HCT116 (cell line): Measurements from ENCODE around the gene COQ3. TPM values are rescaled to one million over a fixed set of nuclear protein-coding genes. Genes with fewer than 3 reads are reported as not detected.

Experiments used
- ATAC-seq: fragments of 200-7000 bp; cut with Tn5 transposase; 2 replicates; pipeline ENCODE4 v1.9.1; 2020; ENCODE audit warnings: mild to moderate bottlenecking, moderate library complexity
- BruUV-seq: library from RNA; stranded (reverse); fragments of 400-500 nt; replicated peaks from 2 replicates; lab custom pipeline; 2021; lab: Mats Ljungman, UMichigan
- CTCF ChIA-PET: fragments of 300-600 bp; sonication (Branson Sonifier 250); formaldehyde crosslinking; loops from one replicate; lab custom pipeline; 2021; ENCODE audit warnings: antibody characterized with exemption; lab: Charles Lee
- POLR2A ChIA-PET: fragments of 300-600, 350-600 bp; sonication (Branson Sonifier 250); formaldehyde crosslinking; loops from one replicate; lab custom pipeline; 2021; ENCODE audit warnings: antibody characterized with exemption; lab: Charles Lee
- RAD21 ChIA-PET, 2 experiments: fragments of 300-600 bp; sonication (Branson Sonifier 250); formaldehyde crosslinking; loops; one replicate each; lab custom pipeline; 2023; ENCODE audit warnings: low total read pairs in 2 of 2; ENCODE audit not compliant: uncharacterized antibody in 2 of 2, unreplicated experiment in 2 of 2, low non-redundant PET in 1 of 2; lab: Charles Lee
- DNase-seq: peaks from one replicate; pipeline ENCODE4 v3.0.0-alpha.2; 2010; ENCODE audit warnings: low read depth, low spot score
- H2AFZ ChIP-seq: fragments of 200-600 bp; shearing (Covaris generic), sonication (generic); 2 replicates; pipeline ENCODE4 v1.6.1; 2017; ENCODE audit warnings: low read depth, mixed run types, mixed read lengths, antibody characterized with exemption, low read length; ENCODE audit not compliant: poor library complexity, severe bottlenecking
- H3K27ac ChIP-seq: 2 replicates; pipeline ENCODE4 v1.5.1; 2012; ENCODE audit warnings: low read depth, low read length
- H3K27me3 ChIP-seq: fragments of 200-600 bp; sonication (generic); 2 replicates; pipeline ENCODE4 v1.6.1; 2016; ENCODE audit warnings: mixed run types, low read length, mixed read lengths; ENCODE audit not compliant: insufficient read depth
- H3K36me3 ChIP-seq, 2 experiments: fragments of 200-500 bp in 1 of 2; fragments of 200-600 bp in 1 of 2; sonication (Bioruptor generic) in 1 of 2; sonication (generic) in 1 of 2; 2 replicates each; pipeline versions ENCODE4 v1.5.1 to v1.6.1; 2014 to 2016; ENCODE audit warnings: low read length in 2 of 2, inconsistent platforms in 1 of 2, mixed read lengths in 1 of 2, mixed run types in 1 of 2; ENCODE audit not compliant: insufficient read depth in 2 of 2, control insufficient read depth in 1 of 2
- H3K4me1 ChIP-seq, 2 experiments: fragments of 200-600 bp in 1 of 2; sonication (generic) in 1 of 2; 2 replicates each; pipeline versions ENCODE4 v1.5.1 to v1.6.1; 2012 to 2017; ENCODE audit warnings: low read length in 2 of 2, inconsistent platforms in 1 of 2, mild to moderate bottlenecking in 1 of 2, mixed read lengths in 1 of 2, mixed run types in 1 of 2, moderate library complexity in 1 of 2; ENCODE audit not compliant: insufficient read depth in 2 of 2, control insufficient read depth in 1 of 2
- H3K4me2 ChIP-seq: fragments of 200-600 bp; sonication (generic); 2 replicates; pipeline ENCODE4 v1.6.1; 2017; ENCODE audit warnings: mixed run types, low read length, mixed read lengths
- H3K4me3 ChIP-seq, 2 experiments: fragments of 200-600 bp in 1 of 2; sonication (generic) in 1 of 2; replicated peaks in 1 of 2; 2 replicates each; pipeline ENCODE4 v1.5.1; 2011 to 2016; ENCODE audit warnings: low read length in 2 of 2, control low read depth in 1 of 2, low read depth in 1 of 2, mild to moderate bottlenecking in 1 of 2, mixed read lengths in 1 of 2, mixed run types in 1 of 2
- H3K79me2 ChIP-seq: fragments of 200-600 bp; sonication (generic); 2 replicates; pipeline ENCODE4 v1.6.1; 2017; ENCODE audit warnings: mild to moderate bottlenecking, mixed run types, low read length, moderate library complexity, mixed read lengths; ENCODE audit not compliant: insufficient read depth
- H3K9ac ChIP-seq: fragments of 200-600 bp; sonication (generic); 2 replicates; pipeline ENCODE4 v1.6.1; 2016; ENCODE audit warnings: low read length, mixed read lengths
- H3K9me2 ChIP-seq: fragments of 200-600 bp; sonication (generic), shearing (Covaris generic); 2 replicates; pipeline ENCODE4 v1.6.1; 2017; ENCODE audit warnings: mixed run types, mild to moderate bottlenecking, moderate library complexity; ENCODE audit not compliant: insufficient read depth
- H3K9me3 ChIP-seq, 2 experiments: fragments of 200-500 bp in 1 of 2; fragments of 200-600 bp in 1 of 2; sonication (Bioruptor generic) in 1 of 2; sonication (generic) in 1 of 2; 2 replicates each; pipeline ENCODE4 v1.6.1; 2014 to 2017; ENCODE audit warnings: low read length in 2 of 2, mixed read lengths in 2 of 2, inconsistent platforms in 1 of 2, low read depth in 1 of 2, mild to moderate bottlenecking in 1 of 2, mixed run types in 1 of 2, moderate library complexity in 1 of 2; ENCODE audit not compliant: control insufficient read depth in 1 of 2, insufficient read depth in 1 of 2
- H4K20me1 ChIP-seq: fragments of 200-600 bp; sonication (generic), shearing (Covaris generic); 2 replicates; pipeline ENCODE4 v1.6.1; 2017; ENCODE audit warnings: mixed run types, mild to moderate bottlenecking, moderate library complexity; ENCODE audit not compliant: insufficient read depth
- ATF3 ChIP-seq: IDR thresholded peaks from 2 replicates; pipeline ENCODE4 v1.6.1; 2012
- CBX3 ChIP-seq: IDR thresholded peaks from 2 replicates; pipeline ENCODE4 v1.6.1; 2012; ENCODE audit warnings: low read depth
- ELF1 ChIP-seq: IDR thresholded peaks from 2 replicates; pipeline ENCODE4 v1.6.1; 2012; ENCODE audit warnings: low read depth, borderline replicate concordance
- EZH2 ChIP-seq: fragments of 200-600 bp; sonication (generic); IDR thresholded peaks from 2 replicates; pipeline ENCODE4 v1.6.1; 2017; ENCODE audit warnings: antibody characterized with exemption, mixed run types
- FOSL1 ChIP-seq: IDR thresholded peaks from 2 replicates; pipeline ENCODE4 v1.6.1; 2012; ENCODE audit warnings: low read depth
- MAX ChIP-seq: IDR thresholded peaks from 2 replicates; pipeline ENCODE4 v1.6.1; 2012
- POLR2A ChIP-seq: IDR thresholded peaks from 2 replicates; pipeline ENCODE4 v1.7.0; 2011; ENCODE audit warnings: borderline replicate concordance; ENCODE audit not compliant: insufficient read depth, insufficient read length; ENCODE audit errors: extremely low read depth
- POLR2AphosphoS5 ChIP-seq: IDR thresholded peaks from 2 replicates; pipeline ENCODE4 v1.6.1; 2011; ENCODE audit warnings: mild to moderate bottlenecking, low read depth, low read length, moderate library complexity
- REST ChIP-seq: IDR thresholded peaks from 2 replicates; pipeline ENCODE4 v1.6.1; 2012; ENCODE audit warnings: low read depth
- SP1 ChIP-seq: IDR thresholded peaks from 2 replicates; pipeline ENCODE4 v1.6.1; 2012; ENCODE audit warnings: low read depth
- TCF7L2 ChIP-seq: IDR thresholded peaks from 2 replicates; pipeline ENCODE4 v1.7.0; 2011; ENCODE audit warnings: borderline replicate concordance, inconsistent platforms; ENCODE audit not compliant: insufficient read depth, insufficient read length; ENCODE audit errors: extremely low read depth
- ZFX ChIP-seq: fragments of 450-650 bp; IDR thresholded peaks from 2 replicates; pipeline ENCODE4 v1.6.1; 2017
- ZNF274 ChIP-seq: fragments of 200-500 bp; sonication (Bioruptor generic); IDR thresholded peaks from 2 replicates; pipeline ENCODE4 v1.6.1; 2014; ENCODE audit warnings: mild to moderate bottlenecking, low read depth, low read length, inconsistent platforms
- intact Hi-C: fragments of 100-400 bp; cut with micrococcal nuclease; formaldehyde crosslinking; loops from 2 replicates; pipeline ENCODE4 v1.10.0; 2022
- total RNA-seq: library from RNA; stranded (reverse); gene quantifications from one replicate; pipeline ENCODE4 v1.2.1, GENCODE V29; 2021; ENCODE audit not compliant: unreplicated experiment

Gene COQ3
- total RNA-seq, 1 experiment from 2014 or later: 19.0 TPM

- peaks cover 6 to 9% of the 10 kb centered on the region in 2 experiments; a peak in 2 of 4 replicates for H3K36me3 ChIP-seq
- POLR2A ChIA-PET: interaction anchor here (1.0 kb wide), 1 partner anchor 23 kb away, joined by 4 read pairs; the partner anchor contains the start of gene COQ3
- RAD21 ChIA-PET: no interaction called here
Observed at GRCh38 chr6:99416892-99417767, 23.1 kb upstream of the COQ3 start.

More at GRCh38 chr6:99416892-99417767, 23.1 kb upstream of the COQ3 start:
- Histone ChIP-seq H3K9me2 (no peaks in the 10 kb centered on the region), H3K27ac (no peak overlapping the region), H3K9me3 (no peaks in the 10 kb centered on the region), H3K79me2 (peaks cover 100% of the 10 kb centered on the region), H3K4me3 (no peak overlapping the region), H3K4me2 (no peak overlapping the region), H2AFZ (no peak overlapping the region), H3K9ac (no peak overlapping the region), H3K4me1 (no peaks in the 10 kb centered on the region), H4K20me1 (peaks cover 37% of the 10 kb centered on the region), H3K27me3 (no peaks in the 10 kb centered on the region)
- CTCF ChIA-PET: interaction anchor here (1.0 kb wide), 1 partner anchor 87 kb away, joined by 3 read pairs; no protein-coding TSS in a partner anchor
- DNase-seq (no peak), ATAC-seq (no peak)
- TF ChIP-seq FOSL1: no peak
- TF ChIP-seq EZH2: no peak
- TF ChIP-seq CBX3: no peak
- no peak for TF ChIP-seq ZFX
- TF ChIP-seq MAX: no peak
- no peak for TF ChIP-seq ELF1
- TF ChIP-seq POLR2AphosphoS5: no peak
- TF ChIP-seq ATF3: no peak
- TF ChIP-seq TCF7L2: no peak
- TF ChIP-seq REST: no peak
- no peak for TF ChIP-seq ZNF274
- no peak for TF ChIP-seq POLR2A
- no peak for TF ChIP-seq SP1
- no TSS peak for BruUV-seq
- intact Hi-C loops: no loop called here
